AML-193 (cell line): ENCODE results near the gene ZFPM1.
"Not testable (repeated sequence)": the region's sequence is repeated elsewhere in the genome, so short reads cannot be mapped to it uniquely, and the experiment has no call there.

Source experiments
- DNase-seq, 2 experiments: peaks; one replicate each; lab custom pipeline; 2025; lab: John Stamatoyannopoulos, UW

The ZFPM1 gene

GRCh38 chr16:88466175-88466862 is 13.2 kb downstream of the ZFPM1 start:
- DNase-seq = no peak

DNA sequence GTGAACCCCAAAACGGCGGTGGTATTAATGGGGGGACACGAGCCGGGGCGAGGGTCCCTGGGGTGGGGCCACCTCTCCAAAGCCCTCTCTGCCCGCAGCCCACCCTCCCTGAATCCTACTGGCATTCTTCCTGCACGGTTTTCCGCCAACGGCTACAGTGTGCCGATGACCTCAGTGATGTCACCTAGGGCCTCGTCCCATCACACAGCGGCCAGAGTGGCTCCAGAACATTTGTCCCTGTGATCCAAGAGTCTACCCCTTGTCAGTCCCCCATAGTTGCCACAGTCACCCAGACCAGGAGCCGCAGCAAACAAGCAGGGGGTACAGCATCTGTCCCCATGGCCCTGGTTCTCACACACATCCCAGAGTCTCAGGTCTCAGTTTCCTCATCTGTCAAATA is 13.9 kb downstream of the ZFPM1 start:
- no peak for DNase-seq

- DNase-seq = no peak
Observed at GRCh38 chr16:88467541-88467944, 14.5 kb downstream of the ZFPM1 start.

DNA sequence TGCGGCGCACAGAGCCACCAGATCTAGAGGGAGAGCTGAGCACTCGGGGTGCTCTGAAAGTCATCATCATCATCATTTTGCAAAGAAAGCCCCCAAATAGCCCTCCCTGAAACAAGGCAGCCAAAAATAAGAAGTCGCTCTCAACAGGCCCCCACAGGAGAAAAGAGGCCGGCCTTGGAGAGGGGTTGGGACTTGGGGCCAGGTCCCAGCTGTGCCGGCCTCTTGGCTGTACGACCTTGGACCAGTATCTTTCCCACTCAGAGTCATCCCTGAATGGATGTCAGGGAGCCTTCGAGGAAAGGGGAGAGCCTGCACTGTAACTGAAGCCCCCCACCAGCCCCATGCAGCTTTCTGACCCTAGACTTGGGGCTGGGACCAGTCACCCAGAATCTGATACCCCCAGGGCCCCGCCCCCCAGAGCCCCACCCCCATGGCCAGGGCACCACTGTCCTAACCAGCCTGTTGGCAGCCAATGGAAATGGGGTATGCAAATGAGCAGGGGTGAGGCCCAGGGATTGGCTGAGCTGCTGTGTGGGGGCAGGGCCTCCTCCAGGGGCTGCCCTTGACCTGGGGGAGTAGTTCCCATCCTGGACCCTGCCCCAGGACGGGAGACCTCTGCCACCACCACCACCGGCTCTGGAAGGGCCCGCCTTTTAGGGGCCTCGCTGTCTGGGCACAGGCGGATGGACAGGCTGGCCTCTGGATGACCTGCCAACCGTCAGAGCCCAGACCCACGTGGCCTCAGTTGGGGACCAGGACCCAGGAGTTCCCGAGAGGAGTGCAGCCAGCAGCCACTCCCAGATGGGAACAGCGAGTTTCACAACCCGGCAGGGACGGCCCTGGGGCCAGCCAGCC is 15.4 kb downstream of the ZFPM1 start:
- DNase-seq = no peak

DNA sequence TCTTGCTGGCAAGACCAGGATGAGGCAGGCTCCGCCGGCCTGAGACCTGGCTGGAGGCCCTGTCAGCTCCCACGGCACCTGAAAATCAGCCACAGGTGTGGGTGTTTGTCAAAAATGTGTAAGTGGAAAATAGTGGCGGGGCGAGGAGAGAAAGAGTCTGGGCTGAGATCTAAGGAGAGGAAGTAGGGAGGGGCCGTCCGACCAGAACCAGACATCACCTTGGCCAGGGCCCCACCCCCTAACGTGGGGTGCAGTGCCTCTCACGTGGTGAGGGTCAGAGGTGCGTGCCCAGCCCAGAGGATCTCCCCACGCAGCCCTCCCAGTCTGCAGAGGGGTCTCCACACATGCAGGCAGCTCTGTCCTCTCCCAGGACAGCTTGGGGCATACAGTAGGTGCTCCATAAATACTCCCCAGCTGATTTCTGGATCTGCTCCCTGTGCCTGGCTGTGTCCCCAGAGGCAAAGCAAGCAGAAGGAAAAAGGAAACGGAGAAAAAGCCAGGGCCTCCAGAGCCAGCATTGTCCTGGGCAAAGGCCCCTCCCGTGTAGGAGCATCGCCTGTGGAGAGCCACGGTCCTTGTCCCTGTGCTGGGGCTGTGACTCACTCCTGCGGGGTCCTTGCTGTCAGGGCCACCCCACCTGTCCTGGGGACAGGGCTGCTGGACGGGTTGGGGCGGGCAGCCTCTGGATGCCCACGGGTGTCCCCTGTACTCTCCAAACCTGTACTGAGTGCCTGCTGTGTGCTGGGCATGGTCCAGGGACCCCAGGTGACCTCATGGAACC is 16.7 kb downstream of the ZFPM1 start:
- no peak for DNase-seq

GRCh38 chr16:88470396-88470680 is 17.3 kb downstream of the ZFPM1 start:
- DNase-seq = not testable (repeated sequence)

DNA sequence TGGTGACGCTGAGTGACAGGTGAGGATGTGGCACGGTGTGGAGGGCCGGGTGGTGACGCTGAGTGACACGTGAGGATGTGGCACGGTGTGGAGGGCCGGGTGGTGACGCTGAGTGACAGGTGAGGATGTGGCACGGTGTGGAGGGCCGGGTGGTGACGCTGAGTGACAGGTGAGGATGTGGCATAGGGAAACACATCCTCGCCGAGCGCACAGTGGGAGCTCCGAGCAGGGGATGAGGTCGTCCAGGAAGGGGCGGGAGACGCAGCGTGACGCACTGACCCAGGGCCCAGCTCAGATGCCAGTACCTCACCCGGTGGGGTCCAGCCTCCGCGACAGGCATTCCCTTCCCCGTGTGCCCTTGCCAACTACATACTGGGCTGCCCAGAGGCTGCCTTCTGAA is 17.6 kb downstream of the ZFPM1 start:
- DNase-seq = not testable (repeated sequence)

DNA sequence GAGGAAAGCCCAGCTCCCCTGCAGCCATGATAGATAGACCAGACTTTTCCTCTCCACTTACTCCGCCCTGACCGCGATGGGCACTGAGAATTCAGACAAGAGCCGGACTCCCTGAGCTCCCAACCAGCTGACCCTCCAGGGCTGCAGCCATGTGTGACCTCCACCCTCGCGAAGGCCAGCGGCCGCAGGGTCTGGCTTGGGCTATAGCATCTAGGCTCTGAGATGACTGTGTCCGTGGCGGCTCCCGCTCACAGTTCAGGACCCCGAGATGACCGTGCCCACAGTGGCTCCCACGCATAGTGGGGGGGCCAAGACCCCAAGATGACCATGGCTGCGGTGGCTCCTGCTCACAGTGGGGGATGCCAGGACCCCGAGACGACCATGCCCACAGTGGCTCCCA is 18.0 kb downstream of the ZFPM1 start:
- no peak for DNase-seq

- no peak for DNase-seq
Observed at GRCh38 chr16:88471575-88471974, 18.5 kb downstream of the ZFPM1 start.

DNA sequence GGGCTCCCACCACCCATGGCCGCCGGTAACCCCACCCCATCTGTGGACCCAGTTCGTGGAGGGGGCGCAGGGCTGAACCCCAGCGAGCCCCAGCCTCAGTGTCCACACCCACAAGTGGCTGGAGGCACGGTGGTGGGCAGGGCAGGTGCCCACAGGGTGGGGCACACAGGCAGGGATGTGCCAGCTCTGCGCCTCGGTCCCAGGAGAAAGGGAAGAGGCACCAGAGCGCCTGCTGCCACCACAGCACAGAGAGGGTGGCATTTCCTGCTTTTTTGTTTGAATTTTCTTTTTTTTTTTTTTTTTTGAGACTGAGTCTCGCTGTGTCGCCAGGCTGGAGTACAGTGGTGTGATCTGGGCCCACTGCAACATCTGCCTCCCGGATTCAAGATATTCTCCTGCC is 19.0 kb downstream of the ZFPM1 start:
- no peak for DNase-seq

DNA sequence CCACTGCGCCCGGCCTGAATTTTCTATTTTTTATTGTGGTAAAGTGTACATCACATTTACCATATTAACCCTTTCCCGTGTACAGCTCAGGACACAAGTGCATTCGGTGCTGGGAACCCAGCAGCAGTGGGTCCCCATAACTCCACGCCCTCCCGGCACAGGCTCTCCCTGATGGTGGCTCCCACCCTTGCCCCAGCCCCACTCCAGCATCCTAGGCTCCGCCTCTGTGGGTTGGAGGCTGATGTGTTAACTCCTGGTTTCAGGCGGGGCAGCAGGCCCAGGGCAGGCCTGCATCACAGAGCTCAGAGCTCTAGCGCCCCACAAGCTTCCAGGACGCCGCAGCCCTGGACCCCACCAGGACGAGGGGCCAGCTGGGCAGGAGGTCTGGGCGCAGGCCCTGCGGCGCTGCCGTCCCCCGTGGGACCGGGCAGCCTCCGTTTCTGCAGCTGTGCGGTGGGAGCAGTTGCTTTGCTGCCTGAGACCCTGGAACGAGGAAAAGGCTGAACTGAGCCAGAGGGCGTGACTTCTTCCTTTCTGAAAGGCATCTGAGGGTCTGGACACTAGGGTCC is 19.6 kb downstream of the ZFPM1 start:
- no peak for DNase-seq

- no peak for DNase-seq
Observed at GRCh38 chr16:88473666-88474534, 20.8 kb downstream of the ZFPM1 start.

- DNase-seq = no peak
Observed at GRCh38 chr16:88475037-88475436, 22.0 kb downstream of the ZFPM1 start.

- DNase-seq = no peak
Observed at GRCh38 chr16:88476203-88476602, 23.1 kb downstream of the ZFPM1 start.

GRCh38 chr16:88476817-88477397 is 23.8 kb downstream of the ZFPM1 start:
- DNase-seq = no peak

GRCh38 chr16:88477631-88478519 is 24.8 kb downstream of the ZFPM1 start:
- DNase-seq = no peak

DNA sequence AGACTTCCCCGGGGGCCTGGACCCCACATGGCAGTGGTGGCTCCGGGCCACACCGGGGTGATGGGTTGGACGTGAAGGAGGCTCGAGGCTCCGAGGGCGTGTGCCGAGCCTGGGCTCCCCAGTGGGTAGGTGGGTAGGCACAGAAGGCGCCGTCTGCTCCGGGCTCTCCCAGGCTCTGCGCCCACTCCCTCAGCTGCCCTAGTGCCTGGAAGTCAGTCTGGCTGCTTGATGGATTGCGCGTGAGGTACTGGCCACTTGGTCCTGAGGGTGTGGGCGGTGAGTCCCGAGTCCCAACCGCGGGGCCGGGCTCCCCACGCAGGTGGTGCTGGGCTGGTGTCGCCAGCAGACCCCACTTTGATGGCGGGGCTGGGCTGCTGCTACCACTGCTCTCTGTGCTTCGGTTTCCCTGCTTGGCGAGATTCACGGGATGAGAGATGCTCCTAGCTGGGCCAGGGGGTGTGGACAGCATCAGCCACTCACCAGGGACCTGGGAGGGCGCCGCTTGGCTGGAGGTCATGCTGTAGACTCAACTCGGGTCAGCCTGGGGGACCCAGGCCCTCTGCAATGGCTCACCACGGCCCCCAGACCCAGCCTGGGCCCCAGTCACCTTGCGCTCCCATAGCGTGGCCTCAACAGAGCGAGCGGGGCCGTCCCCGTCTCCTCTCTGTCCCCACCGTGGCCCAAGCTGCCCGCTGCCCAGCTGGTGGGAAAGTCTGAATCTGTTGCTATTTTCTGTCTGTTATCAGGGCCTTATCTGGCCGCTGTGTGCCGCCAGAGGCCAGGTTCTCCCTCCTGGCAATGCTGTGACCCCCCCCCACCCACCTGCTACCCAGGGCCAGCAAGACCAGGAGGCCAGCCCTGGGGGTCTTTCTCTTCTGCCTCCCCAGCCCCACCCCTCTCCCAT is 26.1 kb downstream of the ZFPM1 start:
- DNase-seq = no peak

DNA sequence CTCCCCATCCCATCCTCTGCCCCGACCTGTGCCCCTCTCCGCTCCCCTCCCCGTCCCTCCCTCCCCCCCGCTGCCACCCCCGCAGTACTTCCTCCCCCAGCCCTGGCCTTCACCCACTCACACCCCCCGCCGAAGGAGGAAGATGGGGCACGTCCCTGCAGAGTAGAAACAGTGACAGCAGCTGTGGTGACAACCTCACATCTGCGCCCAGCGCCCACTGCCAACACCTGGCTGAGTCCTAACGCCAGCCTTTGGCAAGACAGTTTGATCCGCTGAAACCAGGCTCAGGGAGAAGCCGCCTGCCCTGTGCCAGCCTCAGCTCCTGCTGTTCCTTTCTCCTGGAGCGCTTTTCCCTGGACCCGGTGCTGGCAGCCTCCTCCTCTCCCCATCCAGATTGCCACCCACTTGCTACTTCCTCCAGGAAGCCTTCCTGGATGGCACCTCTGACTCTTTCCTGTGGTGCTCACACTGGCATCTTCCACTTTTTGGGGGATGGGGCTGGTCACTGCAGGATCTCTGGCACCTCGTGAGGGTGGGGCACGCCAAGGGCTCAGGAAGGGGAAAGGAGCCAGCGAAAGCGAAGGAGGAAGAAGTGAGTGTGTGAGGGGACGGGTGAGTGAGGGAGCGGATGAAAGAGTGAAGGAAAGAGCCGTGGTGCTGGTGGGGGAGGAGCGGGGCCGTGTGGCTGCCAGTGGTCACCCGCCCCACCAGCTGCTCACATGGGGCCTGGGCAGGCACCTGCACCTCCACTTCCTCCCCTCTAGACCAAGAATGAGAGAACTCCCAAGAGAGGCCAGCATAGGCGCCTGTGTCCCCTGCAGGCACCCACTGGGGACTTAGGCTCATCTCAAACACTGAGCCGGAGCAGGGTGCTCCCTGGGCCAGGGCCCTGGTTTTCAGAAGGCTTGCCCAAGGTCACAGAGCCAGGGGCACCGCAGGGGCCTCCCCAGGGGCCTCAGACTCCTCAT is 27.0 kb downstream of the ZFPM1 start:
- no peak for DNase-seq
